AG10803 (cell line): ENCODE results near the gene OR2Z1.

Source experiments
- DNase-seq: peaks from one replicate; pipeline ENCODE4 v3.0.0; 2010; ENCODE audit warnings: low read depth
- H3K4me3 ChIP-seq: 2 replicates; pipeline ENCODE4 v1.5.1; 2011; ENCODE audit warnings: mild to moderate bottlenecking, low read length, control low read depth
- TF ChIP-seq, protein P1 (sequence below): conservative IDR thresholded peaks from 2 replicates; pipeline ENCODE4 v1.5.1; 2011; ENCODE audit warnings: mild to moderate bottlenecking, low read length, control low read depth, inconsistent platforms

OR2Z1 gene

DNA sequence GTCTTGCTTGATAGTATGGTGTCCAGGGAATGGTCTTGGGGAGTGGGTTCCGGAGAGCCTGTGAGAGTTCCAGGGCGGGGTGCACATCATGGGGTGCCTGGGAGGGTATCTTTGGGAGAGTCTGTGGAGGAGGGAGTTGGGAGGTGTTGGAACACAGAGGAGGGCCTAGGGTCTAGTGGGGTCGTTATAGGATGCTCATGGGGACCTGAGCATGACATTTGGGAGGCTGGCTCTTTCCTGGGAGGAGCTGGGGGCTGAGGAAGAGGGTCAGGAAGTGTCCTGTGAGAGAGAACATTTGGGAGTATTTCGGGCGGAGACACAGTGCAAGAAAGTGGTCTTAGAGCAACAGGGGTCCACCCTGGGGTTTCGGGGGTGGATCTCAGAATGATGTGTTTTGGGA is 25.5 kb upstream of the OR2Z1 start:
- H3K4me3 ChIP-seq = no peak overlapping the region
- DNase-seq = no peak
- TF ChIP-seq, protein P1, sequence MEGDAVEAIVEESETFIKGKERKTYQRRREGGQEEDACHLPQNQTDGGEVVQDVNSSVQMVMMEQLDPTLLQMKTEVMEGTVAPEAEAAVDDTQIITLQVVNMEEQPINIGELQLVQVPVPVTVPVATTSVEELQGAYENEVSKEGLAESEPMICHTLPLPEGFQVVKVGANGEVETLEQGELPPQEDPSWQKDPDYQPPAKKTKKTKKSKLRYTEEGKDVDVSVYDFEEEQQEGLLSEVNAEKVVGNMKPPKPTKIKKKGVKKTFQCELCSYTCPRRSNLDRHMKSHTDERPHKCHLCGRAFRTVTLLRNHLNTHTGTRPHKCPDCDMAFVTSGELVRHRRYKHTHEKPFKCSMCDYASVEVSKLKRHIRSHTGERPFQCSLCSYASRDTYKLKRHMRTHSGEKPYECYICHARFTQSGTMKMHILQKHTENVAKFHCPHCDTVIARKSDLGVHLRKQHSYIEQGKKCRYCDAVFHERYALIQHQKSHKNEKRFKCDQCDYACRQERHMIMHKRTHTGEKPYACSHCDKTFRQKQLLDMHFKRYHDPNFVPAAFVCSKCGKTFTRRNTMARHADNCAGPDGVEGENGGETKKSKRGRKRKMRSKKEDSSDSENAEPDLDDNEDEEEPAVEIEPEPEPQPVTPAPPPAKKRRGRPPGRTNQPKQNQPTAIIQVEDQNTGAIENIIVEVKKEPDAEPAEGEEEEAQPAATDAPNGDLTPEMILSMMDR = no peak

DNA sequence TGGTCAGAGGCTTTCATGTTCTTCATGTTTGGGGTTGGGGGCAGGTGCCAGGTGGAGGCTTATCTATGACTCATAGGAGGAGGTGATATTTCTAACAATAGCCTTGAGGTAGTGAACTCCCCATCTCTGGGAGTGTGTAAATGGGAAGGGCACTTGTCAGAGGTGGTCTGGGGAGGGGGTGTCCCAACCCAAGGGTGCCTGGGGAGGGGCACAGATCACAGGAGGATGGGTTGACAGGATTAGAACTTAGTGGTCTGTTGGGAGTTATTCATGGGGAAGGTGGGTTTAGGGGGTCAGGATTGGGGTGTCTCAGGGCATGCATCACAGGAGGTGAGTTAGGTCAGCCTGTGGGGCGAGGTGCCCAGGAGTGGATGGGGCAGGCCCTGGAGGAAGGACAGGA is 24.4 kb upstream of the OR2Z1 start:
- no peak for DNase-seq
- TF ChIP-seq, protein P1 = no peak
- H3K4me3 ChIP-seq = no peak overlapping the region

DNA sequence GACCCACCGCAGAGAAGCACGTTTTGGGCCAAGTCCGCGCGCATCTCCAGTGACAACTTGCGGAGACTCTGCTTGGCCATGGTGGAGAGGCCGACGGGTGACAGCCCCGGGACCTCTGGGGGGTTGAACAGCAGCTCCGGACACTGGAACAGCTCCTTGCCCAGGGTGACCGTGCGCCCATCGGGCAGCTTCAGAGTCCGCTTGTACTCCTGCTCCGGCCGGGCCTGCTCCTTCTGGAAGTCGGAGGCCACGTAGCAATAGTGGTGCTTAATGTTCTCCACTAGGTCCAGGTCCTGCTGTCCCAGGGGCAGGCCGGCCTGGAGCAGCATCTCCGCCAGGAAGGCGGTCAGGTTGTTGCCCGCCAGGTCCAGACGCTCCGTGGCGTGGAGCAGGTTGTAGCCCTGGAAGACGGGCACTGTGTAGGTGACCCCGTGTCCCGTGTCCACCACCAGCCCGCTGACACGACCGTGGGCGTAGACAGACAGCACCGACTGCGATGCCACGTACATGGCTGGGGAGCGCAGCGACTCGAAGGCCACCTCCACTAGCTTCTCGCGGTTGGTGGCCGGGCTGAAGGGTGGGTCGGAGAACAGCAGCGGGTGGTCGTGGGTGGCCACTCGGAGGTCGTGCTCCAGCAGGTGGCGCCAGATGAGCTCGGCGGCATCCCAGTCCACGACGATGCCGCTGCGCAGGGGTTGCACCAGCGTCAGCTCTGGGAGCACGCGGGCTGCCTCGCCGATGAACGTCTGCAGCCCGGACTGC is 23.6 kb upstream of the OR2Z1 start:
- no peak overlapping the region for H3K4me3 ChIP-seq
- TF ChIP-seq, protein P1 = no peak
- no peak for DNase-seq

DNA sequence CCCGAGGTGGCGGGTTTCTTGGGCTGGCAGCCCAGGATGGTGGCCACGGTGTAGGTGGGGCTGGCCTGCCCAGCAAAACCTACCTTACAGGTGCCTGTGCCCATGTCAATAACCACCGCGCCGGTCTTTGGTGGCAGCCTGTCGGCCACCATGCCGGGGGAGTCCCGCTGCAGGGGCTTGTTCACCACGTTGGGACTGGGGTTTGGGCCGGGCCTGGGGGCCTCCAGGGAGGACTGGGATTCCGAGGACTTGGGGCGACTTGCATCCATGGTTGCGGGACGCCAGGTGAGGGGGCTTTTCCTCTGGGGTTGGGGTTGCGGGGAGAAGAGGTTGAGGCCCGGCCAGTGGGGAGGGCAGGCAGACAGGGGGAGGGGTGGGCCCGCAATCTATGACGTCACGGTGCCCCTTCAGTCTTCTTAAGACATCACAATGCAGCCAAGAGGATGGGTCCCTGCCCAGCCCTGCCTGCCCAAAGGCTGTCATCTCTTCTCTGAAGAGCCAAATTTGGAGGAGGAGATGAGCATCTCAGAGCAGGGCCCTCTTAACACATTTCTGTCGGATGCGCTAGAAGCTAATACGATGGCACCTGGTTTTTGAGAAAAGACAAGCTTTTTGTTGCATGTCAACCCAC is 22.9 kb upstream of the OR2Z1 start, which contains the start of gene ACTL9:
Gene ACTL9, minus strand, starts transcription at position 363 of the 631 bp plus-strand sequence. Its CDS starts 94 bp downstream, at position 269.
- no peak for DNase-seq
- H3K4me3 ChIP-seq = no peak within 1 kb of the TSS
- TF ChIP-seq, protein P1 = no peak

DNA sequence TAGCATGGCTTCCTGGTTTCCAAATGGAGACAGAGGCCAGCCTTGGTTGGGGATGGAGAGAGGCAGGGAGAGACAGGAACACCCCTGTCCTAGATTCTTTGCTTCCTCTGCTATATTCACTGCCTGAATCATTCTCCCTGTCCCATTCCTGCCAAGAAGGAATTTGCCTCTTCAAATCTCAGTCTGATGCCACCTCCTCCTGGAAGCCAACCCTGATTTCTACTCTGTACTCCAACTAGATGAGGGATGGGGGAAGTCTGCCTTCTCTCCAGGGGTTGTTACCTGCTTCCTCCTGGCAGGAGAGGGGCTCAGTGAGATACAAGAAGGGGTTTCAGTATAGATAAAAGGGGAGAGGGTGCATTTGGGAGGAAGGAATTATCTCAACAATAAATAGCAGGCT is 21.5 kb upstream of the OR2Z1 start:
- H3K4me3 ChIP-seq = no peak overlapping the region
- TF ChIP-seq, protein P1 = no peak

DNA sequence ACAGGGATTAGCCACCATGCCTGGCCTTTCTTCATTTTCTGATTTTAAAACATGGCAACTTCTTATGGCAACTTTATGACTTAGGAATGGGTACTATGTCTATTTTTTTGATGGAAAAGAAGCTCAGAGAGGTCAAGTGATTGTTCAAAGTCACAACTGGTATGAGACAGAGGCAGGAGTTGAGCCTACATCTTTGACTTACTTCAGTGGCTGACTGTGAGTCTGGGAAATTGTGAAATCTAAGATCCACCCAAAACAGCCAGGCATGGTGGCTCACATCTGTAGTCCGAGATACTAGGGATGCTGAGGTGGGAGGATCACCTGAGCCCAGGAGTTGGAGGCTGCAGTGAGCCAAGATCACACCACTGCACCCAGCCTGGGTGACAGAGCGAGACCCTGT is 20.5 kb upstream of the OR2Z1 start:
- TF ChIP-seq, protein P1 = no peak
- no peak overlapping the region for H3K4me3 ChIP-seq
- DNase-seq = no peak

More for the DNA sequence above, 21.5 kb upstream of the OR2Z1 start:
- no peak for DNase-seq

DNA sequence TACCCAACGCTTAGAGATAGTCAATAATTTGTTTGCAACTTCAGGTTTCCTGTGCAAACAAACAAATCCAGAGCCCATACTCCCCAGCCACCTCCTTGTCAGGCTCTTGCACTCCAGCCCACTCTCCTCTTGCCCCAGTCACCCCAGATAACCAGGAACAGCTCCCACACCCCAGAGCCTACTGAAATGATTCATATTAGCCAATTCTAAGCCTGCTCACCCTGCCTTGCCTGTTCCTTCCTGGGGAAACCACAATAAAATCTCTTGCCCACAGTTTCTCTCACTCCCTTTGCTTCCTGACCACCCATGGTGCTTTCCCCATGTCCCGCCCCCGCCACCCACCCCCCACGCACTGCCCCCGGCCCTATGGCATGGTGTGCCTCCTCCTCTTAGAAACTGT is 19.1 kb upstream of the OR2Z1 start:
- TF ChIP-seq, protein P1 = no peak
- no peak overlapping the region for H3K4me3 ChIP-seq
- no peak for DNase-seq
